HG03439 (cell line): ENCODE measurements around the gene TGM2.

Experiments
- ATAC-seq: cut with Tn5 transposase; IDR thresholded peaks from one replicate; pipeline ENCODE4 v1.9.1; 2021; ENCODE audit warnings: mild to moderate bottlenecking, moderate library complexity; ENCODE audit not compliant: unreplicated experiment

The TGM2 gene

GRCh38 chr20:38134427-38135270, 30.4 kb downstream of the TGM2 start:
- ATAC-seq = no peak

- no peak for ATAC-seq
These were observed 31.2 kb downstream of the TGM2 start for GRCh38 chr20:38133680-38134426.

- ATAC-seq = no peak
These were observed 32.1 kb downstream of the TGM2 start for GRCh38 chr20:38132910-38133501.

- ATAC-seq = no peak
These were observed 32.7 kb downstream of the TGM2 start for GRCh38 chr20:38132156-38132909.

- no peak for ATAC-seq
These were observed 33.4 kb downstream of the TGM2 start for GRCh38 chr20:38131588-38132121.

GRCh38 chr20:38130687-38131587, 34.1 kb downstream of the TGM2 start:
- no peak for ATAC-seq

GRCh38 chr20:38129893-38130609, 35.0 kb downstream of the TGM2 start:
- ATAC-seq = no peak

GRCh38 chr20:38129248-38129865, 35.7 kb downstream of the TGM2 start:
- no peak for ATAC-seq

GRCh38 chr20:38128691-38129090, 36.4 kb downstream of the TGM2 start:
- no peak for ATAC-seq

GRCh38 chr20:38127920-38128528, 37.0 kb downstream of the TGM2 start:
- ATAC-seq = no peak

- no peak for ATAC-seq
These were observed 38.0 kb downstream of the TGM2 start for GRCh38 chr20:38126932-38127621.

GRCh38 chr20:38126146-38126921, 38.7 kb downstream of the TGM2 start:
- no peak for ATAC-seq

GRCh38 chr20:38125157-38126056, 39.7 kb downstream of the TGM2 start:
- no peak for ATAC-seq

- no peak for ATAC-seq
These were observed 42.0 kb downstream of the TGM2 start for GRCh38 chr20:38123021-38123587.

GRCh38 chr20:38121741-38122140, 43.3 kb downstream of the TGM2 start:
- ATAC-seq = no peak

GRCh38 chr20:38120625-38120988, 44.5 kb downstream of the TGM2 start:
- no peak for ATAC-seq
